ENCODE measurements around the gene CCDC148. TPM values are rescaled to one million over a fixed set of nuclear protein-coding genes. Genes with fewer than 3 reads are reported as not detected.

Gene CCDC148
- total RNA-seq, 2 experiments from 2014 or later: 0.15 TPM; not detected in 1

- Mint-ChIP-seq H3K4me3 (no peak overlapping the region), H3K4me1 (no peaks in the 10 kb centered on the region), H3K36me3 (ENCODE audit: low read depth) (peaks cover 2% of the 10 kb centered on the region), H3K27me3 (no peaks in the 10 kb centered on the region), H3K9me3 (no peaks in the 10 kb centered on the region), H3K27ac (no peak overlapping the region)
- DNase-seq: no peak
- POLR2A ChIA-PET: no interaction called here
- CTCF ChIA-PET: no interaction called here
These were observed 34.5 kb upstream of the CCDC148 start for GRCh38 chr2:158491072-158491471.

- Mint-ChIP-seq H3K27ac (no peak overlapping the region), H3K4me3 (no peak overlapping the region), H3K9me3 (no peaks in the 10 kb centered on the region), H3K36me3 (ENCODE audit: low read depth) (peaks cover 2% of the 10 kb centered on the region), H3K4me1 (no peaks in the 10 kb centered on the region), H3K27me3 (no peaks in the 10 kb centered on the region)
- ChIA-PET CTCF (no interaction called here), POLR2A (no interaction called here)
- DNase-seq: no peak
These were observed 33.0 kb upstream of the CCDC148 start for GRCh38 chr2:158489366-158490112.

- CTCF ChIA-PET: interaction anchor here (1.4 kb wide), 1 partner anchor 8 kb away, joined by 4 read pairs; no protein-coding TSS in a partner anchor
- POLR2A ChIA-PET: no interaction called here
- Mint-ChIP-seq H3K36me3 (ENCODE audit: low read depth) (peaks cover 2% of the 10 kb centered on the region), H3K4me1 (no peaks in the 10 kb centered on the region), H3K27ac (no peak overlapping the region), H3K9me3 (no peaks in the 10 kb centered on the region), H3K27me3 (no peaks in the 10 kb centered on the region), H3K4me3 (no peak overlapping the region)
- no peak for DNase-seq
These were observed 32.1 kb upstream of the CCDC148 start for GRCh38 chr2:158488442-158489216.

GRCh38 chr2:158487419-158487818 lies 30.9 kb upstream of the CCDC148 start:
- POLR2A ChIA-PET: no interaction called here
- no peaks in the 10 kb centered on the region for H3K9me3 Mint-ChIP-seq
- DNase-seq: no peak
- H3K36me3 Mint-ChIP-seq (ENCODE audit: low read depth): peaks cover under 1% of the 10 kb centered on the region
- CTCF ChIA-PET: interaction anchor here (0.6 to 1.4 kb wide), 2 partner anchors 9 to 272 kb away, joined by 3 to 4 read pairs; no protein-coding TSS in a partner anchor
- no peaks in the 10 kb centered on the region for H3K27me3 Mint-ChIP-seq
- H3K4me1 Mint-ChIP-seq: no peaks in the 10 kb centered on the region
- H3K4me3 Mint-ChIP-seq: no peak overlapping the region
- no peak overlapping the region for H3K27ac Mint-ChIP-seq

GRCh38 chr2:158486970-158487325 lies 30.4 kb upstream of the CCDC148 start:
- no peaks in the 10 kb centered on the region for H3K4me1 Mint-ChIP-seq
- H3K36me3 Mint-ChIP-seq (ENCODE audit: low read depth): no peaks in the 10 kb centered on the region
- DNase-seq: no peak
- no peak overlapping the region for H3K27ac Mint-ChIP-seq
- no peak overlapping the region for H3K4me3 Mint-ChIP-seq
- H3K27me3 Mint-ChIP-seq: no peaks in the 10 kb centered on the region
- no peaks in the 10 kb centered on the region for H3K9me3 Mint-ChIP-seq
- CTCF ChIA-PET: no interaction called here
- POLR2A ChIA-PET: no interaction called here

GRCh38 chr2:158486150-158486969 lies 29.8 kb upstream of the CCDC148 start:
- no peak overlapping the region for H3K27ac Mint-ChIP-seq
- ChIA-PET POLR2A (no interaction called here), CTCF (no interaction called here)
- H3K9me3 Mint-ChIP-seq: no peaks in the 10 kb centered on the region
- no peaks in the 10 kb centered on the region for H3K36me3 Mint-ChIP-seq (ENCODE audit: low read depth)
- H3K4me3 Mint-ChIP-seq: no peak overlapping the region
- DNase-seq: no peak
- H3K4me1 Mint-ChIP-seq: no peaks in the 10 kb centered on the region
- no peaks in the 10 kb centered on the region for H3K27me3 Mint-ChIP-seq

- ChIA-PET CTCF (no interaction called here), POLR2A (no interaction called here)
- H3K4me1 Mint-ChIP-seq: no peaks in the 10 kb centered on the region
- H3K9me3 Mint-ChIP-seq: no peaks in the 10 kb centered on the region
- no peak for DNase-seq
- H3K4me3 Mint-ChIP-seq: no peak overlapping the region
- H3K36me3 Mint-ChIP-seq (ENCODE audit: low read depth): no peaks in the 10 kb centered on the region
- no peaks in the 10 kb centered on the region for H3K27me3 Mint-ChIP-seq
- H3K27ac Mint-ChIP-seq: no peak overlapping the region
These were observed 28.5 kb upstream of the CCDC148 start for GRCh38 chr2:158484892-158485556.

- CTCF ChIA-PET: interaction anchor here (0.5 kb wide), 1 partner anchor 584 kb away, joined by 3 read pairs; no protein-coding TSS in a partner anchor
- POLR2A ChIA-PET: no interaction called here
- no peak for DNase-seq
- Mint-ChIP-seq H3K4me3 (no peak overlapping the region), H3K27ac (no peak overlapping the region), H3K36me3 (ENCODE audit: low read depth) (no peaks in the 10 kb centered on the region), H3K9me3 (no peaks in the 10 kb centered on the region), H3K4me1 (peaks cover 7% of the 10 kb centered on the region), H3K27me3 (no peaks in the 10 kb centered on the region)
These were observed 26.0 kb upstream of the CCDC148 start for GRCh38 chr2:158482594-158482993.

GRCh38 chr2:158481116-158481515 lies 24.6 kb upstream of the CCDC148 start:
- Mint-ChIP-seq H3K36me3 (ENCODE audit: low read depth) (peaks cover 2% of the 10 kb centered on the region), H3K4me1 (peaks cover 15% of the 10 kb centered on the region), H3K27ac (no peak overlapping the region), H3K9me3 (no peaks in the 10 kb centered on the region), H3K27me3 (no peaks in the 10 kb centered on the region), H3K4me3 (no peak overlapping the region)
- no peak for DNase-seq
- CTCF ChIA-PET: no interaction called here
- POLR2A ChIA-PET: no interaction called here

GRCh38 chr2:158478816-158479215 lies 22.3 kb upstream of the CCDC148 start:
- no peaks in the 10 kb centered on the region for H3K9me3 Mint-ChIP-seq

GRCh38 chr2:158478237-158478636 lies 21.7 kb upstream of the CCDC148 start:
- H3K27me3 Mint-ChIP-seq: no peaks in the 10 kb centered on the region
- H3K9me3 Mint-ChIP-seq: no peaks in the 10 kb centered on the region
- H3K4me3 Mint-ChIP-seq: no peak overlapping the region
- ChIA-PET POLR2A (no interaction called here), CTCF (no interaction called here)
- H3K27ac Mint-ChIP-seq: no peak overlapping the region
- peaks cover 18% of the 10 kb centered on the region for H3K4me1 Mint-ChIP-seq
- DNase-seq: no peak
- peaks cover 2% of the 10 kb centered on the region for H3K36me3 Mint-ChIP-seq (ENCODE audit: low read depth)

More at GRCh38 chr2:158478816-158479215, 22.3 kb upstream of the CCDC148 start:
- POLR2A ChIA-PET: no interaction called here
- no peak overlapping the region for H3K4me3 Mint-ChIP-seq
- no peak for DNase-seq
- no peak overlapping the region for H3K27ac Mint-ChIP-seq
- CTCF ChIA-PET: no interaction called here
- peaks cover 18% of the 10 kb centered on the region for H3K4me1 Mint-ChIP-seq
- H3K36me3 Mint-ChIP-seq (ENCODE audit: low read depth): peaks cover 2% of the 10 kb centered on the region
- no peaks in the 10 kb centered on the region for H3K27me3 Mint-ChIP-seq

- Mint-ChIP-seq H3K36me3 (ENCODE audit: low read depth) (peaks cover 2% of the 10 kb centered on the region), H3K4me3 (no peak overlapping the region), H3K9me3 (no peaks in the 10 kb centered on the region), H3K27me3 (no peaks in the 10 kb centered on the region), H3K4me1 (peaks cover 18% of the 10 kb centered on the region), H3K27ac (peak overlapping the region; percentile 84)
- no peak for DNase-seq
- CTCF ChIA-PET: interaction anchor here (0.6 kb wide), 1 partner anchor 9 kb away, joined by 5 read pairs; no protein-coding TSS in a partner anchor
- POLR2A ChIA-PET: no interaction called here
These were observed 20.6 kb upstream of the CCDC148 start for GRCh38 chr2:158477202-158477601.
